Measurements from ENCODE around the gene SRGAP3. TPM values are rescaled to one million over a fixed set of nuclear protein-coding genes. Genes with fewer than 3 reads are reported as not detected.

The SRGAP3 gene
- total and polyA plus RNA-seq, 10 of the 15 experiments (the other 5 are each of a cell fraction or from before 2014, with no cell fraction given), result 0.32 to 1.7 (median 0.99) TPM

DNA sequence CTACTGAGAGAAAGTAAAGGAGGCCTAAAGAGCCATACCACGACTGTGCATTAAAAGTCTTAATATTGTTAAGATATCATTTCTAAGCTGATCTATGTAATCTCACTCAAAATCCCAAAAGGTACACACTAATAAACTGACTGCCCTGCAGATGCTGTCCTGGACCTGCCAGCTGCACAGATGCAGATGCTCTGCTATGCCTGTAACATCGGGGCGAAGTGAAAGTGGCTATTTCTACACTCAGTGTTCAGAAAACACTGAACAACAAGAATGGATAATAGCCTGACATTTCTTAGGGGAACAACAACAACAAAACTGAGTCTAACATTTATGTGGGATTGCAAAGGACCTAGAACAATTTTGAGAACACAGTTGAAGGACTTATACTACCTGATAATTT is 318.1 kb downstream of the SRGAP3 start:
- H3K27me3 ChIP-seq (replicated peaks in 1 of 2; ENCODE audit: control insufficient read depth in 2 of 2, insufficient read depth in 2 of 2, low read length in 1 of 2), result no peaks in the 10 kb centered on the region
- no peaks in the 10 kb centered on the region for H3K4me1 ChIP-seq (ENCODE audit: control insufficient read depth, insufficient read depth, low read length)
- SMC1A ChIA-PET (ENCODE audit: uncharacterized antibody, unreplicated experiment), result no interaction called here
- RAD21 ChIA-PET (ENCODE audit: unreplicated experiment), result no interaction called here
- no peak overlapping the region for H3K4me3 ChIP-seq
- DNase-seq (ENCODE audit: low read depth, low spot score), result no peak
- H3K27ac ChIP-seq (ENCODE audit: control insufficient read depth, insufficient read depth), result no peak overlapping the region
- H2AFZ ChIP-seq (ENCODE audit: control insufficient read depth, low read depth, low read length), result no peak overlapping the region
- POLR2A ChIA-PET, result no interaction called here
- no peaks in the 10 kb centered on the region for H3K9me3 ChIP-seq (replicated peaks; ENCODE audit: control insufficient read depth, insufficient read depth, low read length)
- H3K79me2 ChIP-seq (ENCODE audit: control insufficient read depth, insufficient read depth, low read length), result no peaks in the 10 kb centered on the region
- no peak for ATAC-seq
- 96% methylated on average over 3 of the region's 3 CpGs for WGBS (ENCODE audit: insufficient coverage, insufficient replicate concordance, low lambda C conversion rate, missing lambda C conversion rate)
- CTCF ChIA-PET, result no interaction called here
- TF ChIP-seq, protein P1, sequence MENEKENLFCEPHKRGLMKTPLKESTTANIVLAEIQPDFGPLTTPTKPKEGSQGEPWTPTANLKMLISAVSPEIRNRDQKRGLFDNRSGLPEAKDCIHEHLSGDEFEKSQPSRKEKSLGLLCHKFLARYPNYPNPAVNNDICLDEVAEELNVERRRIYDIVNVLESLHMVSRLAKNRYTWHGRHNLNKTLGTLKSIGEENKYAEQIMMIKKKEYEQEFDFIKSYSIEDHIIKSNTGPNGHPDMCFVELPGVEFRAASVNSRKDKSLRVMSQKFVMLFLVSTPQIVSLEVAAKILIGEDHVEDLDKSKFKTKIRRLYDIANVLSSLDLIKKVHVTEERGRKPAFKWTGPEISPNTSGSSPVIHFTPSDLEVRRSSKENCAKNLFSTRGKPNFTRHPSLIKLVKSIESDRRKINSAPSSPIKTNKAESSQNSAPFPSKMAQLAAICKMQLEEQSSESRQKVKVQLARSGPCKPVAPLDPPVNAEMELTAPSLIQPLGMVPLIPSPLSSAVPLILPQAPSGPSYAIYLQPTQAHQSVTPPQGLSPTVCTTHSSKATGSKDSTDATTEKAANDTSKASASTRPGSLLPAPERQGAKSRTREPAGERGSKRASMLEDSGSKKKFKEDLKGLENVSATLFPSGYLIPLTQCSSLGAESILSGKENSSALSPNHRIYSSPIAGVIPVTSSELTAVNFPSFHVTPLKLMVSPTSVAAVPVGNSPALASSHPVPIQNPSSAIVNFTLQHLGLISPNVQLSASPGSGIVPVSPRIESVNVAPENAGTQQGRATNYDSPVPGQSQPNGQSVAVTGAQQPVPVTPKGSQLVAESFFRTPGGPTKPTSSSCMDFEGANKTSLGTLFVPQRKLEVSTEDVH (IDR thresholded peaks at IDR 0.05; ENCODE audit: low read depth, partially characterized antibody), result no peak
- TF ChIP-seq ATF7 (IDR thresholded peaks at IDR 0.05; ENCODE audit: low read depth) (no peak), MYC (IDR thresholded peaks at IDR 0.05; ENCODE audit: insufficient read depth, insufficient read length, insufficient replicate concordance, low read length, severe bottlenecking) (no peak), SMAD1 (IDR thresholded peaks at IDR 0.05; ENCODE audit: low read depth, partially characterized antibody) (no peak), SPI1 (IDR thresholded peaks at IDR 0.05; ENCODE audit: borderline replicate concordance, insufficient read depth, low read depth, low read length) (no peak), ZNF274 (IDR thresholded peaks at IDR 0.05; ENCODE audit: insufficient read depth, insufficient read length) (no peak), CREB1 (IDR thresholded peaks at IDR 0.05; ENCODE audit: low read depth) (no peak), BCL11A (IDR thresholded peaks at IDR 0.05; ENCODE audit: low read depth, low read length) (no peak)
- TF ChIP-seq, protein P2, sequence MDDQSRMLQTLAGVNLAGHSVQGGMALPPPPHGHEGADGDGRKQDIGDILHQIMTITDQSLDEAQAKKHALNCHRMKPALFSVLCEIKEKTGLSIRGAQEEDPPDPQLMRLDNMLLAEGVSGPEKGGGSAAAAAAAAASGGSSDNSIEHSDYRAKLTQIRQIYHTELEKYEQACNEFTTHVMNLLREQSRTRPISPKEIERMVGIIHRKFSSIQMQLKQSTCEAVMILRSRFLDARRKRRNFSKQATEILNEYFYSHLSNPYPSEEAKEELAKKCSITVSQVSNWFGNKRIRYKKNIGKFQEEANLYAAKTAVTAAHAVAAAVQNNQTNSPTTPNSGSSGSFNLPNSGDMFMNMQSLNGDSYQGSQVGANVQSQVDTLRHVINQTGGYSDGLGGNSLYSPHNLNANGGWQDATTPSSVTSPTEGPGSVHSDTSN (IDR thresholded peaks at IDR 0.05; ENCODE audit: insufficient replicate concordance, low read depth, low read length), result no peak
- in situ Hi-C loops (cut with MboI), result no loop called here
- no peak overlapping the region for H3K4me2 ChIP-seq (ENCODE audit: control insufficient read depth, insufficient read depth)
- BruUV-seq (replicated peaks), result no TSS peak
- intact Hi-C loops (cut with micrococcal nuclease; ENCODE audit: unreplicated experiment), result no loop called here
- H3K9ac ChIP-seq (ENCODE audit: control insufficient read depth, insufficient read depth, low read length), result no peak overlapping the region
- no peak for FAIRE-seq
- peaks cover 0 to 4% of the 10 kb centered on the region in 2 experiments; a peak in 1 of 4 replicates for H3K36me3 ChIP-seq (ENCODE audit: control insufficient read depth in 2 of 2, insufficient read depth in 2 of 2, low read length in 1 of 2)
- H4K20me1 ChIP-seq (ENCODE audit: control insufficient read depth, insufficient read depth), result no peaks in the 10 kb centered on the region

Small RNAs within 50 kb of the gene (small RNA-seq; reads per million reads assigned to genes)
- gene RF00416, result not detected

Other genes with a start within 250 kb of the SRGAP3 start
- gene THUMPD3, start 113.4 kb upstream of the SRGAP3 start, total RNA-seq (2014; rRNA removed), result 28.7 and 42.3 TPM in 2 replicates
- gene THUMPD3, start 113.4 kb upstream of the SRGAP3 start, total RNA-seq (2014; rRNA removed; fragmentation: Illumina TruSeq; extraction: Trizol), result 46.7 and 47.4 TPM in 2 replicates
- gene THUMPD3, start 113.4 kb upstream of the SRGAP3 start, total RNA-seq (2021), result 39.3 and 46.1 TPM in 2 replicates
- gene THUMPD3, start 113.4 kb upstream of the SRGAP3 start, polyA plus RNA-seq (2011; rRNA removed), result 44.5 and 57.5 TPM in 2 replicates
- 43.8 and 54.9 TPM in 2 replicates for gene THUMPD3, start 113.4 kb upstream of the SRGAP3 start, polyA plus RNA-seq (2014; fragmentation: Illumina TruSeq; extraction: Trizol)
- gene THUMPD3, start 113.4 kb upstream of the SRGAP3 start, polyA plus RNA-seq (2014; fragmentation: Nextera tagmentation; extraction: Ambion mirVana), result 10 to 100 TPM; 29.2 to 32.1 TPM
- 25.4 and 31.7 TPM in 2 replicates for gene THUMPD3, start 113.4 kb upstream of the SRGAP3 start, polyA plus RNA-seq (2014; rRNA removed)
- gene THUMPD3, start 113.4 kb upstream of the SRGAP3 start, polyA plus RNA-seq (2016; fragmentation: Nextera tagmentation; extraction: Ambion mirVana), result 10 to 100 TPM; 39.8 to 44.2 TPM
- gene SETD5, start 148.0 kb upstream of the SRGAP3 start, total RNA-seq (2014; rRNA removed), result 44.7 and 53.3 TPM in 2 replicates
- gene SETD5, start 148.0 kb upstream of the SRGAP3 start, total RNA-seq (2014; rRNA removed; fragmentation: Illumina TruSeq; extraction: Trizol), result 60.8 and 61.2 TPM in 2 replicates
- 90.1 and 93.5 TPM in 2 replicates for gene SETD5, start 148.0 kb upstream of the SRGAP3 start, total RNA-seq (2021)
- gene SETD5, start 148.0 kb upstream of the SRGAP3 start, polyA plus RNA-seq (2011; rRNA removed), result 73.3 and 94.0 TPM in 2 replicates
- 87.6 and 94.3 TPM in 2 replicates for gene SETD5, start 148.0 kb upstream of the SRGAP3 start, polyA plus RNA-seq (2014; fragmentation: Illumina TruSeq; extraction: Trizol)
- 10 to 100 TPM in 1 of 2 experiments, 1 to 10 TPM in 1; 8.2 to 23.0 TPM for gene SETD5, start 148.0 kb upstream of the SRGAP3 start, polyA plus RNA-seq (2014; fragmentation: Nextera tagmentation; extraction: Ambion mirVana)
- 55.5 and 57.5 TPM in 2 replicates for gene SETD5, start 148.0 kb upstream of the SRGAP3 start, polyA plus RNA-seq (2014; rRNA removed)
- 10 to 100 TPM; 46.9 to 50.7 TPM for gene SETD5, start 148.0 kb upstream of the SRGAP3 start, polyA plus RNA-seq (2016; fragmentation: Nextera tagmentation; extraction: Ambion mirVana)